HUDEP-2 (cell line): ENCODE results near the gene EPN1.

Experiments
- DNase-seq, 76 experiments: peaks; one replicate each; lab custom pipeline; 2025; ENCODE audit not compliant: unreplicated experiment in 76 of 76; lab: John Stamatoyannopoulos, UW

The EPN1 gene

DNA sequence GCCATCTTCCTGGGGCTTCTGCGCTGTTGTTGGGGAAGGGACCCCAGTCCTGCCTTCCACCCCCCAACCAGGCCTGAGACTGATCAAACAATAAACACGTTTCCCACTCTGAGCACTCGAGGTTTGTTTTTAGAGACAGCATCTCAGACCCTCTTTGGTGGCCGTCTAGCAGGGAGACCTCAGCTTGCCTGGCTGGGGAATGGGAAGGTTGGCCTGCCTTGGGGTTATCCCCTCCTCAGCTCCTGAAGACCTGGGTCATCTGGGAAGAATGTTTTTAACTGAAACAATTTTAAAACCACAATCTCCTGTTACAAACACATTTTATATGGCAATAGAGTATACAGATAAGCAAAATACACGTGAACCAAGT, 29.5 kb upstream of the EPN1 start:
- no peak for DNase-seq

DNA sequence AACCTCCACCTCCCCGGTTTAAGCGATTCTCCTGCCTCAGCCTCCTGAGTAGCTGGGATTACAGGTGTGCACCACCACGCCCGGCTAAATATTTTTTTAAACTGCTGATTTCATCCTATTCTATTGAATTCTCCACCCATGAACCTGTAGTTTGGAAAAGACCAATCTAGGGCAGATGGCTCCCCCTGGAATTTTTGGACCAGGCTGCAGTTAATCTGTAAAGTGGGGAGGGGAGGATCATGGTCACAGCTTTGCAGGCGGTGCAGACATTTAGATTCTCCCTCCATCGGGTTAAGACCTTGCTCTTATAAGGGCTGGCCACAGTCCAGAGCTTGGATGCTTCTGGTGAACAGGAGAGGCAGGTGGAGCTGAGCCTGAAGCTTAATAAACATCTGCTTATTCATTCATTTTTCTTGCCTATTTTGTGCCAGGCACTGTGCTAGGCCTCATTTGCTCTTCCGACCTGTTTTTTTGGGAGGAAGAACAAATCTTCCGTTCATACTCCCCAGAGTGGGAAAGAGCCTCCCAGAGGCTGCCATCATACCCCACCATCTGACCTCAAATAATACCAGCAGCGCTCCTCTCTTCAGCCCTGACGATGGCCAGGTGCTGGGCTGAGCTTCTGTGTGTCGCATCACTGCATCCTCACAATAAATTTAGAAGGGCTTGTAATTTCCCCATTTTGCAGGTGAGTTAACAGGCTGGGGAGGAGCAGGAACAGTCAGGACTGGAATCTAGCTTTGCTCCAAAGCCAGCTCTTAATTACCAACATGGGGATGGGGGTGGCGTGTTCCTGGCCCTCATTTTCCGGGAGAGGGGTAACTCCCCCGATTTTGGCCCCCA, 27.9 kb upstream of the EPN1 start:
- peak in 2 of 76 experiments; percentile 12 to 14 for DNase-seq

DNA sequence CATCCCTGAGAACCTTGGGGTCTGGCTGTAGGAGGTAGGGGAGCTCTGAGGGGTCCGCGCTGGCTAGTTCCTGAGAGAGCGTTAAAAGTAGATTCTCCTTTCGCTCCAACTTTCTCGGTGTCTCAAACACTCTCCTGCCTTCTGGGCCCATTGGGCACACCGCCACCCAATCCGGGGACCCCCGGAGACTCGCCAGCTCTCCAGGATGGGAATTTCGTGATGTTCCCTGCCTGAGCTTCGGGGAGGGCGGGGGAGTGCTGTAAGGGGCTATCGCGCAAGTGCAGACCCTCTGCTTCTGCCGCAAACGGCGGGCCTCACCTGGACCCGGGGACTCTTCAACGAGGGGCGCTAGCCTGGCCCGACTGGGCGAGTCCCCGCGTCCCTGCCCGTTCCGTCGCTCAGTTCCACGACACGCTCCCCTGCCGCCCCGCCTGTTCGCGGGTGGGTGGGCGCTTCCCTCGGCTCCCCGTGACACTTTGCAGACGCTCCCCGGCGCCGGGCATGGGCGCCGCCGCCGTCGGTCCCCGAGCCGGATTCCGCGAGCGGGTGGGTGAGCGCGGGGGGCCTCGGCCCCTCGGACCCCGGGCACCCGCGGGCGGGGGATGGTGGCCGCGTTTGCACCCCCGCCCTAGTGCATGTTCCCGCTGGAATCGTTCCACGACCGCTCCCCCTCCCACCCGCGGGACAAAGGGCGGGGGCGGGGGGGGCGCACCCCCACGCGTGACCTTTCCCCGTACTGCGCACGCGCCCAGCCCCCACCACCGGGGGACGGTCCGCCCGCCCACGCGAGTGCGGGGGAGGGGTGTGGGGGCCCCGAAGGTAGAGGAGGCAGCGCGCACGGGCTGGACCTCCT, 27.1 kb upstream of the EPN1 start, which contains the start of gene CCDC106:
Gene CCDC106 (plus strand): TSS at position 481 of the 853 bp plus-strand sequence. CDS start 835 bp downstream, outside the sequence.
- DNase-seq = peak in 46 of 76 experiments; percentile 9 to 74 (median 46)

DNA sequence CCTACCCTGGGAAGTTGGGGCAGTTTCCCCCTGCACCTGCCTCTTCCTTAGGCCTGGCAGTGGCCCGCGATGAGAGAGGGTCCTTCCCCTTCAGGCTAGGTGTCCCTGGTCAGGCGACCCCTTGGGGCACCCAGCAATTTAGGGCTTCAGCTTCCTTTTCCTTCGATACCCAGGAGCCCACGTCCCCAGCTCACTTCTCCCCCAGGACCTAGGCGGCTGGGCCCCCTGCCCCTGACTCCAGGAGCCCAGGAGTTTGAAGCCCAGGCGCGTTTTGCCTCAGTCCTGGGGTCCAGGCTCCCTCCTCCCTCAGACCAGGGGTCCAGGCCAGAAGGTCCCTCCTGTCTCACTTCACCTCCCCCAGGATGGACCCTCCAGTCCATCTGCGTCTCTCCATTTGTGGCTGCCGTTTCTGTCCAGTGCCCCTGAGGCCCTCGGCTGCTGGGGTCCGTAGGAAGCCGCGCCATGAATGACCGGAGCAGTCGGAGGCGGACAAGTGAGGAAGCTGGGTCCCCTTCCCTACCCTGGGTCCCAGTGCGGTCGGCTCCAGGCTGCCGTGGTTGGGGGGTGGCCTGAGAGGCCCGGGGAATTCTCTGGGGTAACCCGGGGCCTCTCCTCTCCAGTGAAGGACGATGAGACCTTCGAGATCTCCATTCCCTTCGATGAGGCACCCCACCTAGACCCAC, 26.3 kb upstream of the EPN1 start:
- DNase-seq = peak in 1 of 76 experiments; percentile 37

DNA sequence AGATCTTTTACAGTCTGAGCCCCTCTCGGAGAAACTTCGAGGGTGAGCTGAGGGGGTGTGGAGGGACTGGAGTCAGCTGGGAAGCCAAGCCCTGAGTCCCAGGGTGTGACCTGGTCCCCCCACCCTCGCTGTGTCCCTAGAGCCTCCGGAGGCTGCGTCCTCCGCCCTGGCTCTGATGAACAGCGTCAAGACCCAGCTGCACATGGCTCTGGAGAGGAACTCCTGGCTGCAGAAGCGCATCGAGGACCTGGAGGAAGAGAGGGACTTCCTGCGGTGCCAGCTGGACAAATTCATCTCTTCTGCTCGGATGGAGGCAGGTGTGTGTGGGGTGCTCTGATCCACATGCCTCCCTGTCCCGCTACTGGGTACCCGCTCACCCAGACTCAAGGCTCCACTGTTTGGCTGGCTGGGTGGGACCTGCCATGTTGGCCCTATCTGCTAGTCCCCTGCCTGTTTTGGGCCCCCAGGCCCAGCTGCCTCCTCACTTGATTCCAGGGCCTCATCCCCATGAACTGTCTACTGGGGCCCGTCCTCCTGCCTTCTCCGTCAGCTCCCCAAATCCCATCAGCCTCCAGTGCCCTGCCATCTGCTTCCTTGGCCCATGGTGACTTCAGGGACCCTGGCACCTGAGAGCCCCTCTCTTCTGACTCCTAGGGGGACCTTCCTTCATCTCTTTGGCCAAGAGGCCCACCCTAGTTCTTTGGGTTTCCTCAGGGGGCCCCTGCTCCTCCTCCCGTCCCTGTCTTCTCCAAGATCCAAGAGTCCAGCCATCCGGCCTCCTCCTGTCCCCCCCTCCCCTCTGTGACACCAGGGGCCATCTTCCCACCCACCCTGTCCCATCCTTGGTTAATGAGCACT, 25.5 kb upstream of the EPN1 start:
- DNase-seq = no peak

DNA sequence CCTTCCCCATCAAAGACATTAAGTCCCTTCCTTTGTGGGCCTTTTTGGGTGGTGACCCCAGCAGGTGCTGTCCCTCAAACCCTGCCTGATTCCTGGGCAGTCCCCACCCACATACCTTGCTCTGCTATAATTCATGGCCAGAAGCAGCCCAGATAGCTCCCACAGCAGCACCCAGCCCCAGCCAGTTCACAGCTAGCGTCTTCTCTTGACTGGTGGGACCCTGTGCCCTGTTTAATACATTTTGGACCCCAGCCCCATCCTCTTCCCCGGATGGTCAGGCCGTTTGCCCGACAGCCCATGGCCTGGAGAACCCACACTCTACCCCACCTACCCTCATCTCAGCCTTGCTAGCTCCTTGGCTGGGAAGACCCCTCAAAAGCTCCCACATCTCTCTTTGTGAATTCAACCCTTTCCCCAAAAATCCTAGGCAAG, 24.9 kb upstream of the EPN1 start:
- no peak for DNase-seq

DNA sequence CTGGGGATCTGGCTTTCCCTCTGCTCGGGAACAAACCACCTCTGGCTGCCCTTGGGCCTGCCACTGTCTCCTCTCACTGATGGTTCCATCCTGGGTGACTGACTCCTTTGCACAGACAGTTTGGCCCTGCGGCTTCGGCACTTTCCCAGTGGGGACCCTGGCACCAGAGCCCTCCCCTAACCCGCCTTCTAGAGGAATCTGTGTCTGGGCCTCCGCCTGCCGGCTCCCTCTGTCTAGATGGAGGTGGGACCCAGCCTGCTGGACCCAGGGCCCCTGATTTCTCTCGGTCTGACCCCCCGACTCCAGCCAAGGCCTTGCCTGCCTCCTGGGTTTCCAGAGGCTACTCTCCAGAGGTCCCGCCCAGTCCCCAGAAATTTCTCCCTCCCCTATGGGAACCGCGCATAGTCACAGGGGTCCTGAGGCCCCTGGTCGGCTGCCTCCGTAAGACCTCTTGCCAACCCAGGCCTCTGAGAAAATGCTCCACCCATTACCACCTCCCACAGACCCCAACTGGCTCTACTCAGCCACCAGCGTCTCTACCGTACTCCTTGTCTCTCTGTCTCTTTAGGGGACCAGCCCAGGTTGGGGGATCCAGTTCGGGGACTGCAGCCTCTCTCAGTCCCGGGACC, 24.3 kb upstream of the EPN1 start:
- DNase-seq = no peak

DNA sequence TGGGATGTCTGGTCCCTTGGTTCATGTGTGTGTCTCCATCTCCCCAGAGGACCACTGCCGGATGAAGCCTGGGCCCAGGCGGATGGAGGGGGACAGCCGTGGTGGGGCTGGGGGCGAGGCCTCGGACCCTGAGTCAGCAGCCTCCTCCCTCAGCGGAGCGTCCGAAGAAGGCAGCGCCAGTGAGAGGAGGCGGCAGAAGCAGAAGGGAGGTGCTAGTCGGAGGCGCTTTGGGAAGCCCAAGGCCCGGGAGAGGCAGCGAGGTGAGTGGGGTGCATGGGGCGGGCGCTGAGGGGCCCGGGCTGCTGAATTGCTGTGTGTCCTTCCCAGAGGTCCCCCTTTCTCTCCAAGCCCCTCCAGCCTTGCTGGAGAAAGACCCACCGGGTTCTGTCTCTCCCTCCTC, 23.8 kb upstream of the EPN1 start:
- no peak for DNase-seq

DNA sequence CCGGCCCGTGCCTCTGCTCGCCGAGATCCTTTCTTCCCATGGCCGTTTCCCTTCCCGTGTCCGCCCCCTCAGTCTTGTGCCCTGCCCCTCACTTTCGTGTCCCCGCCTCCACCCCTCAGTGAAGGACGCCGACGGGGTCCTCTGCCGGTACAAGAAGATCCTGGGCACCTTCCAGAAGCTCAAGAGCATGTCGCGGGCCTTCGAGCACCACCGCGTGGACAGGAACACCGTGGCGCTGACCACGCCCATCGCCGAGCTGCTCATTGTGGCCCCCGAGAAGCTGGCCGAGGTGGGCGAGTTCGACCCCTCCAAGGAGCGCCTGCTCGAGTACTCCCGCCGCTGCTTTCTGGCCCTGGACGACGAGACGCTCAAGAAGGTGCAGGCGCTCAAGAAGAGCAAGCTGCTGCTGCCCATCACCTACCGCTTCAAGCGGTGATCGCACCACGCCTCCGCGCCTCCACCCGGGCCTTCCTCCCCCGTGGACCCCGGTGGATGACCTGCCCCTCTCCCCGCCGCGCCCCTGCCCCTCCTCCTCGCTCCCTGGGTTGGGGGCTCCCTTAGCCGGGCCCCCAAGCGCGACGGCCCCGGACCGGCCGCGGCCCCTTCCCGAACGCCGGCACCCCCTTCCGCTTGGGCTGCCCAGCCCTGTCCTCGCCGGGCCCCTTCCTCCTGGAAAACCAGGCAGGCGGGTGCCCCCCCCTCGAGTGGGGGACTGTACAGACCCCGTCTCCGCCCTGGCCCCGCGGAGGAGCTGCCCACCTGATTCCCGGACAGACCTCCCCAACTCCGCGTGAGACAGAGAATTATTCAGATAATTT, 22.5 kb upstream of the EPN1 start:
- no peak for DNase-seq

DNA sequence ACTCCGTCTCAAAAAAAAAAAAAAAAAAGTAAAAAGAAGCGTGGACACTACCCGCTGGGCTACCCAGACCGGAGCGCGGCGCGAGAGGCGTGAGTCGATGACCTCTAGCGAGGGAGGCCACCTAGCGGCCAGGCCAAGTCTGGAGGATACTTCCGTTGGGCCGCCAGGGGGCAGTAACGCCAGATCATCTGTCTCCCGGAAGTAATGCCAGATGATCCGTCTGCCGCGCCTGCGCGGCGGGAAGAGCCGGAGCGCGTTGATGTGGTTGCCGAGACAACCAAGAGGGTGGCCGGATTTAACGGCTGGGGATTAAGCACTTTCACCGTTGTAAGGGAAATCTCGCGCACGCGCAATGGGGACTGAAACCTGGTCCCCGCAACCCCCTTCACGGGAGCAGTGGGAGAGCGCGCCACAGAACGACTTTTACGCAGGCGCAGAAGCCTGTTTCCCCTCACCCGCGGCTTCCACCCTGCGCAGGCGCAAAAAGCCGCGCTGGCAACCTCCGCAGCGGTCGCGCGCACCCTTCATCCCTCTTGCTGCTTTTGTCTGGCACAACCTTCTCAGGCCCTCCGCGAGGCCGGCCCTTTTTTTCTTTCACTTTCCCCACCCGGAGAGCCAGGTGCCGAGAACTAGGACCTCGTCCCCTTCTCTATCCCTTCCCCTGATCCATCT, 21.2 kb upstream of the EPN1 start:
- DNase-seq = peak; percentile 61 to 100 (median 98)

DNA sequence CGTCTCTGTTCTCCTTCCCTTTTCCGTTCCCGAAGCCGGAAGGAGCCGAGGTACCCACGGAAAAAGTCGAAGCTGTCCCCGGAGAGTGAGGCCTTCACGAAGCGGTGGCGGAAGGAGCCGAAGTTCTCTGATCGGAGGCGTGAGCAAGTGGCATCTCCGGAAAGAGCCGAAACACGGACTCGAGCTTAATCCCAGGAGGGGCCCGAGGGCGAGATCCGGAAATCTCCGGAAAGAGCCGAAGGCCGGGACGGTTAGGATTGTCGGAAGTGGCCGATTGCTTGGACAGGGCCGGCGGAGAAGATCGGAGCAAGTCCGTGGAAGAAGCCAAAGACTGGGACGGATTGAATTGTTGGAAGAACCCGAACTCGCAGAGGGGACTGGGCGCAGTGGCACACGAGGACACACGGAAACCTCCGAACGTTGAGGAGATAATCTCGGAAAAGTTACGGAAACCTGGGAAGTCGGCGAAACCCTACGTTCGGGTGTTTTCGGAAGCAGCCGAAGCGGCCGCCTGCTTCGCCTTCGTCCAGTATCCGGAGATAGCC, 20.6 kb upstream of the EPN1 start:
- DNase-seq = peak in 75 of 76 experiments; percentile 76 to 100 (median 100)

DNA sequence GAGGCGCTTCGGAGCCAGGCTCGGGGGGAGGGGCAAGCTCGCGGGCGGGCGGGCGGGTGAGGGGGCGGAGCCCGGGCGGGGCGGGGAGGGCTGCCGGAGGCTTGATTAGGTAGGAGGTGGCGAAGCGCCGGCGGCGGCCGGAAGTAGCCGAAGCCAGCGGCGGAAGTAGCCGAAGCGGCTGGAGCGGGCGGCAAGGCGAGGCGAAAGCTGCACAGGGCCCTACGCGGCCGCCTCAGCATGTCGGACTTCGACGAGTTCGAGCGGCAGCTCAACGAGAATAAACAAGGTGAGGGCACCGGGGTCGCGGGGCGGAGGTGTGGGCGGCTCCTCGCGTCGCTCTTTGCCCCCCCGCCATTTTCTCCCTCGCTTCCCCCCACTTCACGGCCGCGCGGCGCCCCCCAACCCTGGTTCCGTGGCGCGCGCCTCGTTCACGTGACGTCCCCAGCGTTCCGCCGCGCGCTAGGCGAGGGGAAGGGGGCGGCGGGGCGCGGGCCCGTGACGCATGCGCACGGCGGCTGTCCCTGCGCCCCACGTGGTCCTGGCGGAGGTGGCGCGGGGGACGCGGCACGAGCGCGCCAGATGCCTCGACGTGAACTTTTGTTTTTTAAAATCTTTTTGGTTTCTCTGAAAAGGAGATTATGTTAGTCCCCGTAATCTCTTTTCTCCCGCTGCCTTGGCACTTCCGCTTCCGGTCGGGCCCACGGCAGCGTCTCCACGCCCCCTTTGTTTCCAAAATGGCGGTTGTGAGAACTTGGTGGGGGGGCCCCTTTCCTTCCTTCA, 20.0 kb upstream of the EPN1 start, which contains the start of gene U2AF2:
Gene U2AF2 (plus strand): TSS at position 168 of the 780 bp plus-strand sequence. CDS start 70 bp downstream, at position 238.
- peak in 74 of 76 experiments; percentile 64 to 100 (median 97) for DNase-seq

DNA sequence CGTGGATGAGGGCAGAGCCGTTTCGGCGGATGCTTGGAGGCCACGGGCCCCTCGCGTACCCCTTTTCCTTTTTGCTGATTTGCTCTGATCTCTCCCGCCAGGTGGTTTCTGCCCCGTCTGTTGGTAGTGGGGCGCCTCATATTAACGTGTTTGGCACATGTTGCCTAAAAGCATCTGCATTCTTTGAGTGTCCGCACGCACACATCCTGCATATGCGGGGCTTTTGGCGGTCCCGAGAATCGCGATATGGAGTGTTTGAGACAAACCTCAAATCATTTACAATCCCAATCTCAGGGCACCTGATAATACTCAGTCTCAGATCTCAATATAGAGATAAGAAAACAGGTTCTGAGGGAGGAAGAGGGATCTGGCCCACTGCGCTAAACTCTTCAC, 19.4 kb upstream of the EPN1 start:
- DNase-seq = no peak

DNA sequence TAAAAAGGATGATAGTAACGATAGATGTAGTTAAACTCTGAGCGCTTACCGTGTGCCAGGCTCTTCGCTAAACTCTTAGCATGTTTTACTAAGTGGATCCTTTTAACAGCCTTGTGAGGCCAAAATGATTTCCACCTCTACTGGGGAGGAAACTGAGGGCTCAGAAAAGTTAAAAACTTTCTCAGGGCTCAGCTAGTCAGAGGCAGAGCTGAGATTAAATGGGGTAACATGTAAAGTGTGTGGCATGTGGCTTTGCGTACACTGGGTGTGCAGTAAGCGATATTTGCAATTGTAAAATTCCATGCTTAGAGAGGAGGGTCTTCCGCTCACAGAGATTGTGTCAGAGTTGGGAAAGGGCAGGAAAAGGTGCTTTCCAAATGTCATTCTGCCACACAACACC, 18.5 kb upstream of the EPN1 start:
- DNase-seq = no peak

DNA sequence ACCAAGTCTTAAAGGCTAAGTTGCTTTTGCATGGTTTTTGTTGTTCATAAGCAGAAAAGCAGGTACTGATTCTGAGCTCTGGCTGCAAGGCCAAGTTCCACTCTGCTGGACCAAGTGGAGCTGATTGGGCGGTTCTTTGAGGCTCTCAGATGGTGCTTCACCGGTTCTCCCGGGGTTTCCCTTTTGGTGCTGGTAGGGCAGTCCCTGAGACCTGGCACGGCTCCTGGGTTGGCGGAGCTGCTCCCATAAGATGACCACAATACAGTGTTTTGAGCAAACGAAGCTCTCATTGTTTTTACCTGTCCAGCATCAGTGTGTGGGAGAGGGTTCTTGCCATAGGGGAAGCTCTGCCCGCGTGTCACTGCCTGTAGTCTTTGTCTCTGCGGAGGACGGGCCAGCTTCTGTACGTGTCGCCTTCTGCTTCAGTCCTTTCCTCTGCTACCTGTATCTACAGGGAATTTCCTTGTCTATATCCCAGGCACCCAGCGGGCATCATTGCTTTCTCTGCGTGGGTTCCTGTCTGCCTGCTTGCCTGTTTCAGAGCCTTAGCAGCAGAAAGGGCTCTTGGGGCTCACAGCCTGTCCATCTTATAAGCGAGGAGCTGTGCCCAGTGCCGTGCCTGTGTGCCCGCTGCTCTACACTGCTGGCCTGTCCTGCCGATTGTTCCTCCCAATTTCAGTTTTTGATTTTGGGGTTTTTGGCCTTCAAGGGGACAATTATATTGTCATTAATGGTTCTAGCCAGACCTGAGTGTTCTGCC, 17.9 kb upstream of the EPN1 start:
- peak in 5 of 76 experiments; percentile 8 to 33 (median 24) for DNase-seq

DNA sequence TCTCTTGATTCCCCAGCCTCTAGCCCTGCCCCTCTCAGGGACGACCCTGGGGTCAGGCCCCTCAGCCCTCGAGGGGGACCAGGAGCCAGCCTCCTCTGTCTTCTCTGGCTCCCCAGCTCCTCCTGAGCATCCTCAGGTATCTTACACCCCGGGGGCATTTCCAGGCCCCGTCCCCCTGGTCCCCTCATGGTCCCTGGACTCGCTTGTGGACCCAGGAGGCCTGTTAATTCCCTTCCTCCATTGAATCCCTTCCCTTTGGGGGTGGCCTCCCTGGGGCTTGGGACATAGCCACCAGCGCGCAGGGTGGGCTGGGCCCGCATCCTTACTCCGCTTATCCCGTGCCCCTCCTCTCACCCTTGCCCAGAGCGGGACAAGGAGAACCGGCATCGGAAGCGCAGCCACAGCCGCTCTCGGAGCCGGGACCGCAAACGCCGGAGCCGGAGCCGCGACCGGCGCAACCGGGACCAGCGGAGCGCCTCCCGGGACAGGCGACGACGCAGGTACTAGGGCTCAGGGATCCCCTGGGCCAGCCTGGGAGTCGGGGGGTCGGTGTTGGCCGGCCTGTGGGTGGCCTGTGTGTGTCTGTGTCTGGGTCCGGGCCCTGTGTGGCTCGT, 16.1 kb upstream of the EPN1 start:
- DNase-seq = no peak
